Right kidney (tissue), 9 donors: ENCODE measurements around the gene SOS1.
A peak's percentile ranks its signal among the peaks of the same experiment; 100 is the strongest.
"Not testable (repeated sequence)": the region's sequence is repeated elsewhere in the genome, so short reads cannot be mapped to it uniquely, and the experiment has no call there.

ENCODE experiments used
- DNase-seq: peaks from one replicate; pipeline ENCODE4 v3.0.0-alpha.2; 2016
- long read RNA-seq, 8 donors: transcript quantifications; one replicate each; lab custom pipeline, GENCODE V29; 2026

Gene SOS1
- long read RNA-seq, donor 1, full-length matches to known transcripts, result 2 of 2 reads
- long read RNA-seq, donor 1, partial matches to known transcripts, result 0 of 2 reads
- long read RNA-seq, donor 1, other reads (novel, unspliced or antisense), result 0 of 2 reads
- long read RNA-seq, donor 2, result 0 reads
- long read RNA-seq, donor 3, full-length matches to known transcripts, result 7 of 7 reads
- long read RNA-seq, donor 3, partial matches to known transcripts, result 0 of 7 reads
- long read RNA-seq, donor 3, other reads (novel, unspliced or antisense), result 0 of 7 reads
- long read RNA-seq, donor 4, partial matches to known transcripts, result 0 of 2 reads
- long read RNA-seq, donor 4, other reads (novel, unspliced or antisense), result 0 of 2 reads
- long read RNA-seq, donor 5, full-length matches to known transcripts, result 1 of 1 reads
- long read RNA-seq, donor 5, partial matches to known transcripts, result 0 of 1 reads
- long read RNA-seq, donor 5, other reads (novel, unspliced or antisense), result 0 of 1 reads
- long read RNA-seq, donor 6, transcript SOS1-206 (2 exons, 523 nt), result major isoform, 8 of 8 reads
- long read RNA-seq, donor 6, partial matches to known transcripts, result 0 of 8 reads
- long read RNA-seq, donor 6, other reads (novel, unspliced or antisense), result 0 of 8 reads
- long read RNA-seq, donor 7, transcript SOS1-206 (2 exons, 523 nt), result major isoform, 8 of 13 reads
- long read RNA-seq, donor 7, partial matches to known transcripts, result 5 of 13 reads
- long read RNA-seq, donor 7, other reads (novel, unspliced or antisense), result 0 of 13 reads
- long read RNA-seq, donor 8, partial matches to known transcripts, result 0 of 2 reads
- long read RNA-seq, donor 8, other reads (novel, unspliced or antisense), result 0 of 2 reads

- DNase-seq, result peak; percentile 93
Observed at GRCh38 chr2:39120771-39121522, at the start of gene SOS1. TSS of gene SOS1 (minus strand) at chr2:39121051. CDS start at chr2:39120422, 629 bp downstream.

- DNase-seq, result no peak
Observed at GRCh38 chr2:39164089-39164488, 43.2 kb upstream of the SOS1 start.

GRCh38 chr2:39160982-39161381, 40.1 kb upstream of the SOS1 start:
- no peak for DNase-seq

- DNase-seq, result no peak
Observed at GRCh38 chr2:39159283-39159682, 38.4 kb upstream of the SOS1 start.

- no peak for DNase-seq
Observed at GRCh38 chr2:39158351-39158750, 37.5 kb upstream of the SOS1 start.

GRCh38 chr2:39156846-39157245, 36.0 kb upstream of the SOS1 start:
- no peak for DNase-seq

GRCh38 chr2:39156107-39156506, 35.3 kb upstream of the SOS1 start:
- no peak for DNase-seq

- not testable (repeated sequence) for DNase-seq
Observed at GRCh38 chr2:39155573-39155972, 34.7 kb upstream of the SOS1 start.

- DNase-seq, result no peak
Observed at GRCh38 chr2:39154944-39155343, 34.1 kb upstream of the SOS1 start.

GRCh38 chr2:39153312-39153711, 32.5 kb upstream of the SOS1 start:
- no peak for DNase-seq

GRCh38 chr2:39152504-39152903, 31.7 kb upstream of the SOS1 start:
- no peak for DNase-seq

- DNase-seq, result no peak
Observed at GRCh38 chr2:39150890-39151497, 30.1 kb upstream of the SOS1 start.

- DNase-seq, result no peak
Observed at GRCh38 chr2:39150102-39150562, 29.3 kb upstream of the SOS1 start.

GRCh38 chr2:39146630-39147029, 25.8 kb upstream of the SOS1 start:
- no peak for DNase-seq

- no peak for DNase-seq
Observed at GRCh38 chr2:39145906-39146421, 25.1 kb upstream of the SOS1 start.

GRCh38 chr2:39144416-39144815, 23.6 kb upstream of the SOS1 start:
- no peak for DNase-seq

GRCh38 chr2:39142904-39143605, 22.2 kb upstream of the SOS1 start:
- DNase-seq, result no peak

- no peak for DNase-seq
Observed at GRCh38 chr2:39141334-39142271, 20.8 kb upstream of the SOS1 start.

- not testable (repeated sequence) for DNase-seq
Observed at GRCh38 chr2:39140948-39141333, 20.1 kb upstream of the SOS1 start.

- no peak for DNase-seq
Observed at GRCh38 chr2:39140322-39140847, 19.5 kb upstream of the SOS1 start.
